GM19239 (cell line): ENCODE measurements around the gene FBXL20.
"Not testable (repeated sequence)": the region's sequence is repeated elsewhere in the genome, so short reads cannot be mapped to it uniquely, and the experiment has no call there.

Source experiments
- DNase-seq: peaks from one replicate; pipeline ENCODE4 v3.0.0; 2011; ENCODE audit warnings: low spot score; ENCODE audit not compliant: insufficient read length
- FAIRE-seq: peaks from 2 replicates; lab custom pipeline; 2011; peaks lifted over from hg19 to GRCh38; lab: Jason Lieb, UNC

The FBXL20 gene

GRCh38 chr17:39391448-39391847 lies 10.0 kb downstream of the FBXL20 start:
- FAIRE-seq (no peak), DNase-seq (no peak)

DNA sequence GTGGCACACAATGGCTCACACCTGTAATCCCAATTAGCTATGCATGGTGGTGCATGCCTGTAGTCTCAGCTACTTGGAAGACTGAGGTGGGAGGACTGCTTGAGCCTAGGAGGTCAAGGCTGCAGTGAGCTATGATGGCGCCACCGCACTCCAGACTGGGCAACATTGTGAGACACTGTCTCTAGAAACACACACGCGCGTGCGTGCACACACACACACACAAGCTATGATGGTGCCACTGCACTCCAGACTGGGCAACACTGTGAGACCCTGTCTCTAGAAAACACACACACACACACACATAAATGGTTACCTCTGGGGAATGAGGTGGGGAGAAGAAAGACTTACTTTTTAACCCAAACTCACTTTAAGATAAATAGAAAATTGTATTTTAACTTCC lies 16.4 kb downstream of the FBXL20 start:
- no peak for DNase-seq
- FAIRE-seq = no peak

- DNase-seq (no peak), FAIRE-seq (no peak)
These were observed 21.3 kb downstream of the FBXL20 start for GRCh38 chr17:39380144-39380543.

DNA sequence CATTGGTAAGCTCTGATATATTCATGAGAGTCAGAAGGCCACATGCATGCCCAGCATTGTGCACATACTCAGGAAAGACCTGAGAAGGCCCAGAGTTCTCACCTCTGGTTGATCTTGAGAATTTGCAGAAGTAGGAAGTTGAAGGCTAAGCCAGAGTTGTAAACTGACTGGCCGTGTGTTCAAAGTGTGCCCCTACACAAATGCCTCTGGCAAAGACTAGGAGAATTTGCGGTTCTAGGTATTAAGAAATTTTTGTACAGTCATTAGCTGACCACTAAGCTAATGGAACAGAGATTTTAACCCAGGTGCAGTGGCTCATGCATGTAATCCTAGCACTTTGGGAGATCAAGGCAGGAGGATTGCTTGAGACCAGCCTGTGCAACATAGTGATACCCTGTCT lies 25.0 kb downstream of the FBXL20 start:
- DNase-seq = no peak
- no peak for FAIRE-seq

DNA sequence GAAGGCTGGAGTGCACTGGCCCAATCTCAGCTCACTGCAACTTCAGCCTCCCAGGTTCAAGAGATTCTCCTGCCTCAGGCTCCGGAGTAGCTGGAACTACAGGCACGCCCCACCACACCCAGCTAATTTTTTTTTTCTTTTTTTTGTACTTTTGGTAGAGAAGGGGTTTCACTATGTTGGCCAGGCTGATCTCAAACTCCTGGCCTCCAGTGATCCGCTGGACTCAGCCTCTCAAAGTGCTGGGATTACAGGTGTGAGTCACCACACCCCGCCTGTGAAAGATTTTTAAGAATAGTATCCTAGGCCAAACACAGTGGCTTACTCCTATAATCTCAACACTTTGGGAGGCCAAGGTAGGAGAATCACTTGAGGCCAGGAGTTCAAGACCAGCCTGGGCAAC lies 33.6 kb downstream of the FBXL20 start:
- DNase-seq, FAIRE-seq: not testable (repeated sequence)

- DNase-seq (no peak), FAIRE-seq (no peak)
These were observed 35.6 kb downstream of the FBXL20 start for GRCh38 chr17:39365872-39366271.

DNA sequence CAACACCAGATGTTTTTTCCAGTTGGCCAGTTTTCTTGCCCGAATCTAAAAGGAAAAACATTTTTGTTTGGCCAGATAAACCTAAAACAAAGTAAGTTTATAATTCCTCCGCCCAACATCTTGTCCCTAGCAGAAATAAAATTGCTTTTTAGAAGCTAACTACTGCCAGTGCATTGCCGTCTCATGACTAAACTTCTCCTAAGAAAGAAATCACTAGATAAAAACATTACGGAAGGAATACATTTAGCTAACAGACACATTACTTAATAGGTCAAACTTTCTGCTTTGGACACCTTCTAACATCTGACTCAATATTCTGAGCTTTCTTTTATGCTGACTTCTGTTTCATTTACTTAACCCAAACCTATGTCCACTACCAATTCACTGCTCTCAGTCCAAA lies 36.2 kb downstream of the FBXL20 start:
- DNase-seq = no peak

DNA sequence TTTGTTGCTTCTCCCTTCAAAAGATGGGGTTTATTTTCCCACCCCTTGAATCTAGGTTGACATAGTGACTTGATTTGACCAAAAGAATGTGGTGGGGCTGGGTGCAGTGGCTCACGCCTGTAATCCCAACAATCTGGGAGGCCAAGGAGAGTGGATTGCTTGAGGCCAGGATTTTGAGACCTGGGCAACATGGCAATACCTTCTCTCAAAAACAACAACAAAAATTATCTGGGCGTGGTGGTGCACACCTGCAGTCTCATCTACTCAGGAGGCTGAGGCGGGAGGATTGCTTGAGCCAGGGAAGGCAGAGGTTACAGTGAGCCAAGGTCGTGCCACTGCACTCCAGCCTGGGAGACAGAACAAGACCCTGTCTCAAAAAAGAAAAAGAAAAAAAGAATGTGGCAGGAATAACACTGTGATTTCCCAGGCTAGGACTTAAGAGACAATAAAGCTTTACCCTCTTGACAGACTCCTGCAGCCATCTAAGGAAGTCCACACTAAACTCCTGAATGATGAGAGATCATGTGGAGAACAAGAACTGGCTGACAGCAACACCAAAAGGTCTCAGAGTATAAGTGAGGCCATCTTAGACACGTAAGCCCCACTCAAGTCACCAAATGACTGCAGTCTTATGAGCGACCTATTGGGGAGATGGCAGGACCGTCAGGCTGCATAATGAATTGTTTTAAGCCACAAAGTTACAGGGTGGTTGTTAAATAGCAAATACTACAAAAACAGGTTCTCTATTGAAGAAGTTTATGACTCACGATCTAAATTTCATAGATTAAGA lies 37.0 kb downstream of the FBXL20 start:
- FAIRE-seq = no peak
- DNase-seq = no peak

More for the DNA sequence above, 36.2 kb downstream of the FBXL20 start:
- FAIRE-seq = no peak

DNA sequence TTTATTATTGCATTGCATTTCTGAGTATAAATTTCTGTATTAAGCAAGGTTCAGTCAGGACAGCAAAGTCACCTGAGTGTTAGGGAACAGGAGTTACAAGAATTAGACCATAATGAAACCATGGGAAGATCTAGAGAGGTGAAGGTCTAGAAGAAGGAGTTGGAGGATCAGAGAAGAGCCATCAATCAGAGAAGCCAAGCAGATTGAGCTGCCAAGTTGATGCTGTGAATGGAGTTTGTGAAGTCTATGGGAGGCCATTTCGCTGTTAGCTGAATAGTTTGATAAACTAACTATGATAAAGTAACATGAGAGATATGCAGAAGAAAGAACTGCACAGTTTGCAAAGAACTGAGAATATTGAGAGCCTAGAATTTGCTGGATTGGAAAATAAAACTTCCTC lies 40.4 kb downstream of the FBXL20 start:
- FAIRE-seq (no peak), DNase-seq (no peak)

DNA sequence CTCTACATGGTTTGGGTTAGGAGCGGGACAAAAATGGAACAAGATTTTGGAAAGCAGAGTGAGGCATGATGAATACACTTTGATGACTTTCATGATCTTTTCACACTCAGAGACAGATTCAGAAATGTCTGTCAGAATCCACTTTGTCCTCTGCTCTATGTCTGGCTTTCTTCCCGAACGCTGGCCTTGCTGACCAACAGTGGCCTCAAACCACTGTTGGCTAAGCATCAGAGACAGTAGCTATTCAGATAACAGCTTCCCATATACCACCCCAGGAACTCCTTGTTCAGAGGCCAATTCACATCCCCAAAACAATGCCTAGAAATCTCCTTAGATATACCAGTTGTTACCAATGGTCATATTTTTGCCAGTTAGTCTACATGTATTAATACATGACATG lies 40.9 kb downstream of the FBXL20 start:
- FAIRE-seq (no peak), DNase-seq (no peak)

DNA sequence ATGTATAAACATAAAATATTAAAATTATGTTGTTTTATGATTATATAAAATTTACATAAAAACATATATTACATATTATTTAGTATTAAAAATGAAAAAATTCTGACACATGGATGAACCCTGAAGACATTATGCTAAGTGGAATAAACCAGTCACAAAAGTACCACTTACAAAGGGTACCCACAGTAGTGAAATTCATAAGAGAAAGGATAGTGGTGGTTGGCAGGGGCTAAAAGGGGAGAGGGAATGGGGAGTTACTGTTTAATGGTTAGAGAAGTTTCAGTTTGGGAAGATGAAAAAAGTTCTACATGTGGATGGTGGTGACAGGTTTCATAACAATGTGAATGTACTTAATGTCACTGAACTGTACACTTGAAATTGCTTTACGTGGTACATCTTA lies 41.4 kb downstream of the FBXL20 start:
- DNase-seq (no peak), FAIRE-seq (no peak)

DNA sequence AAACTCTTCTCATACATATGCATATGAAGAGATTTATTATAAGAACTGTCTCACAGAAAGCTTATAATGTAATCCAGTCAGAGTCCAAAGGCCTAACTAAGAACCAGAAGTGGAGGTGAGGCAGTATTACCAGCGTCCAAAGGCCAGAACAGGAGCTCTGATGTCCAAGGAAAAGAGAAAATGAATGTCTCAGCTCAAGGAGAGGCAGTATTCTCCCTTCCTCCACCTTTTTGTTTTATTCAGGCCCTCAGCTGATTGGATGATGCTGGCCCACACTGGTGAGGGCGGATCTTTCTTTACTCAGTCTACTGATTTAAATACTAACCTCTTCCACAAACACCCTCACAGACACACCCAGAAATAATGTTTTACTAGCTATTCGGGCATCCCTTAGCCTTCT lies 43.4 kb downstream of the FBXL20 start:
- DNase-seq = no peak

GRCh38 chr17:39357488-39357887 lies 43.9 kb downstream of the FBXL20 start:
- no peak for DNase-seq
- no peak for FAIRE-seq

More for the DNA sequence above, 43.4 kb downstream of the FBXL20 start:
- FAIRE-seq = no peak

DNA sequence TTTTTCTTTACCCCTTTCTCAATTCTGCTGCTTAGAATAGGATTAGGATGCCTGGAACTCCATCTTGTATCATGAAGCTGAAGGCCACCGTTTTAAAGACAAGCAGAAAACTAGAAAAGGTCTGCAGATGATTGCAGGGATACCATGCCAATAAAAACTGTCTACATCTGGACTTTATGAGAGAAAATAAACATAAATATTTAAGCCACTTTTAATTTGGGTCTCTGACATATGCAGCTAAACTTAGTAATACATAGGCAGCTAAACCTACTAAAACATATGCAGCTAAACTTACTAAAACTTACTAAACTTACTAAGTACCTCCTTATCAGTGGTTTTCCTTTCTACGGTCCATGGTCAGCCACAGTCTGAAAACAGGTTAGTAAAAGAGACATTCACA lies 48.4 kb downstream of the FBXL20 start:
- FAIRE-seq (no peak), DNase-seq (no peak)

DNA sequence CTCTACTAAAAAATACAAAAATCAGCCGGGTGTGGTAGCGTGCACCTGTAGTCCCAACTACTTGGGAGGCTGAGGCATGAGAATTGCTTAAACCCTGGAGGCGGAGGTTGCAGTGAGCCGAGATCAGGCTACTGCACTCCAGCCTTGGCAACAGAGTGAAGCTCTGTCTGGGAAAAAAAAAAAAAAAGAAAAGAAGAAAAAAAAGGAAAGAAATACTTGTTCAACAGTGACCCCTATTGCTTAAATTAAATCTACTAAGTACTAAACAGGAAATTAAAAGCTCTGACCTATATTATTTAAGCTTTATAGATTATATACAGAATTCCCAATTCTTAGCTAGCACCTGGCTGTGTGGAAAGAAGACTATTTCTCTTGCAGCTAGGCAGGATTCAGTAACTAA lies 48.9 kb downstream of the FBXL20 start:
- FAIRE-seq (no peak), DNase-seq (no peak)

DNA sequence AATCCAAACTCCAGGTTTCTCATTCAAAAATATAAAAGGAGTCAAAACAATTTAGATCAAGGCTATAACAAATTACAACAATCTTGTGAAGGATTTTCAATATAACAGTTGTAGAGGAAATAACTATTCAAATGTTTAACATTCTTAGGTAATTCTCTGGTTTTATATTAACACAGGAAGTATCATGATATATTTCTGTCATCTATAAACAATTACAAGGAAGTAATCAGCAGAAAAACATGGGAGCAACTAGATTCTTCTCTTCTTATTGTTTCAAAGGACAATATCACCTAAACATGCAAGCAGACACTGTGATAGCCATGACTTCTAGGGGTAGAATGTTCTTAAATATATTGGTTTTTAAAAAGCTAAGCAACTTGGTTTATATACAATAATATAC lies 49.9 kb downstream of the FBXL20 start:
- DNase-seq = no peak
- FAIRE-seq = no peak

- FAIRE-seq (no peak), DNase-seq (no peak)
These were observed 52.2 kb downstream of the FBXL20 start for GRCh38 chr17:39349246-39349645.

GRCh38 chr17:39346863-39347262 lies 54.6 kb downstream of the FBXL20 start:
- DNase-seq, FAIRE-seq: not testable (repeated sequence)

- no peak for DNase-seq
- no peak for FAIRE-seq
These were observed 59.9 kb downstream of the FBXL20 start for GRCh38 chr17:39341541-39341940.

- DNase-seq (no peak), FAIRE-seq (no peak)
These were observed 60.7 kb downstream of the FBXL20 start for GRCh38 chr17:39340731-39341130.

- FAIRE-seq = no peak
- DNase-seq = no peak
These were observed 62.2 kb downstream of the FBXL20 start for GRCh38 chr17:39339272-39339671.

GRCh38 chr17:39337649-39338048 lies 63.8 kb downstream of the FBXL20 start:
- FAIRE-seq, DNase-seq: not testable (repeated sequence)
